DND-41 (cell line): ENCODE results near the gene ADK.

Source experiments
- ATAC-seq: fragments of 200-7000 bp; cut with Tn5 transposase; 3 replicates; pipeline ENCODE4 v1.9.1; 2021; ENCODE audit warnings: low read depth; ENCODE audit not compliant: insufficient read depth
- DNase-seq: peaks from one replicate; pipeline ENCODE4 v3.0.0-alpha.2; 2020
- H2AFZ ChIP-seq: 2 replicates; pipeline ENCODE4 v1.6.0; 2012; ENCODE audit warnings: low read depth, low read length
- H3K27ac ChIP-seq: 2 replicates; pipeline ENCODE4 v1.5.1; 2012; ENCODE audit warnings: low read length, inconsistent platforms
- H3K27me3 ChIP-seq: fragments of 200-600 bp; sonication (generic); 2 replicates; pipeline ENCODE4 v1.6.0; 2012; ENCODE audit warnings: low read length, mild to moderate bottlenecking, inconsistent platforms; ENCODE audit not compliant: insufficient read depth, poor library complexity
- H3K36me3 ChIP-seq: 2 replicates; pipeline ENCODE4 v1.5.1; 2012; ENCODE audit warnings: low read length, inconsistent platforms; ENCODE audit not compliant: insufficient read depth
- H3K4me1 ChIP-seq: 2 replicates; pipeline ENCODE4 v1.5.1; 2012; ENCODE audit warnings: mild to moderate bottlenecking, low read length; ENCODE audit not compliant: insufficient read depth
- H3K4me2 ChIP-seq: 2 replicates; pipeline ENCODE4 v1.6.0; 2012; ENCODE audit warnings: mild to moderate bottlenecking, moderate library complexity, low read length, inconsistent platforms; ENCODE audit not compliant: insufficient read depth
- H3K4me3 ChIP-seq, 2 experiments: fragments of 200-600 bp in 1 of 2; shearing (Covaris generic) in 1 of 2; 2 replicates each; pipeline ENCODE4 v1.5.1; 2012 to 2016; ENCODE audit warnings: inconsistent platforms in 2 of 2, low read length in 2 of 2, mild to moderate bottlenecking in 2 of 2, low read depth in 1 of 2, moderate library complexity in 1 of 2
- H3K79me2 ChIP-seq: 2 replicates; pipeline ENCODE4 v1.6.0; 2012; ENCODE audit warnings: low read length, inconsistent platforms; ENCODE audit not compliant: insufficient read depth
- H3K9ac ChIP-seq: 2 replicates; pipeline ENCODE4 v1.6.0; 2012; ENCODE audit warnings: low read depth, mild to moderate bottlenecking, inconsistent platforms, low read length, moderate library complexity
- H3K9me3 ChIP-seq: 2 replicates; pipeline ENCODE4 v1.5.1; 2012; ENCODE audit warnings: low read length, moderate library complexity, mild to moderate bottlenecking, inconsistent platforms; ENCODE audit not compliant: insufficient read depth, severe bottlenecking
- H4K20me1 ChIP-seq: 2 replicates; pipeline ENCODE4 v1.6.0; 2012; ENCODE audit warnings: low read length; ENCODE audit not compliant: insufficient read depth
- CTCF ChIP-seq: IDR thresholded peaks from 2 replicates; pipeline ENCODE4 v1.5.1; 2012; ENCODE audit warnings: borderline replicate concordance, low read length, moderate library complexity, mild to moderate bottlenecking; ENCODE audit not compliant: poor library complexity, severe bottlenecking; ENCODE audit errors: extremely low read depth
- EZH2 ChIP-seq: IDR thresholded peaks from 3 replicates; pipeline ENCODE4 v1.6.1; 2012; ENCODE audit warnings: borderline replicate concordance, low read depth, mild to moderate bottlenecking, moderate library complexity, low read length, inconsistent platforms; ENCODE audit not compliant: severe bottlenecking

ADK gene

GRCh38 chr10:74176380-74177139, 25.5 kb downstream of the ADK start:
- no peaks in the 10 kb centered on the region for H3K27me3 ChIP-seq
- TF ChIP-seq CTCF (peak; percentile 7), EZH2 (no peak)
- no peaks in the 10 kb centered on the region; the same call in 1 of the 2 replicates for H3K36me3 ChIP-seq
- H2AFZ ChIP-seq, result peak overlapping the region; percentile 95
- DNase-seq (peak; percentile 97), ATAC-seq (peak; percentile 95)
- no peaks in the 10 kb centered on the region for H3K9me3 ChIP-seq
- peak overlapping the region; percentile 85 for H3K27ac ChIP-seq
- peaks cover 1% of the 10 kb centered on the region; the same call in 1 of the 2 replicates for H4K20me1 ChIP-seq
- peak overlapping the region; percentile 79 for H3K9ac ChIP-seq
- peak overlapping the region; percentile 58 to 89 for H3K4me3 ChIP-seq
- H3K4me2 ChIP-seq, result peak overlapping the region; percentile 81
- peaks cover 50% of the 10 kb centered on the region for H3K79me2 ChIP-seq
- H3K4me1 ChIP-seq, result peaks cover 45% of the 10 kb centered on the region

GRCh38 chr10:74177140-74177677, 26.2 kb downstream of the ADK start:
- H3K79me2 ChIP-seq, result peaks cover 56% of the 10 kb centered on the region
- H3K4me1 ChIP-seq, result peaks cover 45% of the 10 kb centered on the region
- H3K9ac ChIP-seq, result peak overlapping the region; percentile 79
- peak overlapping the region; percentile 95 for H2AFZ ChIP-seq
- H3K4me3 ChIP-seq, result peak overlapping the region; percentile 58 to 89
- H3K27ac ChIP-seq, result peak overlapping the region; percentile 85
- no peaks in the 10 kb centered on the region for H3K9me3 ChIP-seq
- peak; percentile 29 for DNase-seq
- ATAC-seq, result no peak
- H3K4me2 ChIP-seq, result peak overlapping the region; percentile 81
- TF ChIP-seq EZH2, result no peak
- no peak for TF ChIP-seq CTCF
- no peaks in the 10 kb centered on the region; the same call in 1 of the 2 replicates for H3K36me3 ChIP-seq
- H4K20me1 ChIP-seq, result peaks cover 4% of the 10 kb centered on the region; the same call in 1 of the 2 replicates
- H3K27me3 ChIP-seq, result no peaks in the 10 kb centered on the region

GRCh38 chr10:74178042-74178791, 27.2 kb downstream of the ADK start:
- DNase-seq (no peak), ATAC-seq (no peak)
- H3K27ac ChIP-seq, result no peak overlapping the region
- TF ChIP-seq CTCF, result no peak
- TF ChIP-seq EZH2, result no peak
- H3K36me3 ChIP-seq, result no peaks in the 10 kb centered on the region; the same call in 1 of the 2 replicates
- peaks cover 4% of the 10 kb centered on the region; the same call in 1 of the 2 replicates for H4K20me1 ChIP-seq
- H3K9ac ChIP-seq, result no peak overlapping the region
- H3K4me3 ChIP-seq, result peak overlapping the region in 1 of 2 experiments; percentile 29; a peak in 1 of 4 replicates
- H2AFZ ChIP-seq, result no peak overlapping the region
- no peaks in the 10 kb centered on the region for H3K9me3 ChIP-seq
- H3K27me3 ChIP-seq, result no peaks in the 10 kb centered on the region
- peak overlapping the region; percentile 81; the same call in 1 of the 2 replicates for H3K4me2 ChIP-seq
- H3K4me1 ChIP-seq, result peaks cover 45% of the 10 kb centered on the region
- peaks cover 65% of the 10 kb centered on the region for H3K79me2 ChIP-seq
